DND-41 (cell line): Measurements from ENCODE around the gene TOP2B.

Source experiments
- ATAC-seq: fragments of 200-7000 bp; cut with Tn5 transposase; 3 replicates; pipeline ENCODE4 v1.9.1; 2021; ENCODE audit warnings: low read depth; ENCODE audit not compliant: insufficient read depth
- DNase-seq: peaks from one replicate; pipeline ENCODE4 v3.0.0-alpha.2; 2020
- H2AFZ ChIP-seq: 2 replicates; pipeline ENCODE4 v1.6.0; 2012; ENCODE audit warnings: low read depth, low read length
- H3K27ac ChIP-seq: 2 replicates; pipeline ENCODE4 v1.5.1; 2012; ENCODE audit warnings: low read length, inconsistent platforms
- H3K27me3 ChIP-seq: fragments of 200-600 bp; sonication (generic); 2 replicates; pipeline ENCODE4 v1.6.0; 2012; ENCODE audit warnings: low read length, mild to moderate bottlenecking, inconsistent platforms; ENCODE audit not compliant: insufficient read depth, poor library complexity
- H3K36me3 ChIP-seq: 2 replicates; pipeline ENCODE4 v1.5.1; 2012; ENCODE audit warnings: low read length, inconsistent platforms; ENCODE audit not compliant: insufficient read depth
- H3K4me1 ChIP-seq: 2 replicates; pipeline ENCODE4 v1.5.1; 2012; ENCODE audit warnings: mild to moderate bottlenecking, low read length; ENCODE audit not compliant: insufficient read depth
- H3K4me2 ChIP-seq: 2 replicates; pipeline ENCODE4 v1.6.0; 2012; ENCODE audit warnings: mild to moderate bottlenecking, moderate library complexity, low read length, inconsistent platforms; ENCODE audit not compliant: insufficient read depth
- H3K4me3 ChIP-seq, 2 experiments: fragments of 200-600 bp in 1 of 2; shearing (Covaris generic) in 1 of 2; 2 replicates each; pipeline ENCODE4 v1.5.1; 2012 to 2016; ENCODE audit warnings: inconsistent platforms in 2 of 2, low read length in 2 of 2, mild to moderate bottlenecking in 2 of 2, low read depth in 1 of 2, moderate library complexity in 1 of 2
- H3K79me2 ChIP-seq: 2 replicates; pipeline ENCODE4 v1.6.0; 2012; ENCODE audit warnings: low read length, inconsistent platforms; ENCODE audit not compliant: insufficient read depth
- H3K9ac ChIP-seq: 2 replicates; pipeline ENCODE4 v1.6.0; 2012; ENCODE audit warnings: low read depth, mild to moderate bottlenecking, inconsistent platforms, low read length, moderate library complexity
- H3K9me3 ChIP-seq: 2 replicates; pipeline ENCODE4 v1.5.1; 2012; ENCODE audit warnings: low read length, moderate library complexity, mild to moderate bottlenecking, inconsistent platforms; ENCODE audit not compliant: insufficient read depth, severe bottlenecking
- H4K20me1 ChIP-seq: 2 replicates; pipeline ENCODE4 v1.6.0; 2012; ENCODE audit warnings: low read length; ENCODE audit not compliant: insufficient read depth
- EZH2 ChIP-seq: IDR thresholded peaks from 3 replicates; pipeline ENCODE4 v1.6.1; 2012; ENCODE audit warnings: borderline replicate concordance, low read depth, mild to moderate bottlenecking, moderate library complexity, low read length, inconsistent platforms; ENCODE audit not compliant: severe bottlenecking
- TF ChIP-seq, protein P1 (sequence below): IDR thresholded peaks from 2 replicates; pipeline ENCODE4 v1.5.1; 2012; ENCODE audit warnings: borderline replicate concordance, low read length, moderate library complexity, mild to moderate bottlenecking; ENCODE audit not compliant: poor library complexity, severe bottlenecking; ENCODE audit errors: extremely low read depth

TOP2B gene

DNA sequence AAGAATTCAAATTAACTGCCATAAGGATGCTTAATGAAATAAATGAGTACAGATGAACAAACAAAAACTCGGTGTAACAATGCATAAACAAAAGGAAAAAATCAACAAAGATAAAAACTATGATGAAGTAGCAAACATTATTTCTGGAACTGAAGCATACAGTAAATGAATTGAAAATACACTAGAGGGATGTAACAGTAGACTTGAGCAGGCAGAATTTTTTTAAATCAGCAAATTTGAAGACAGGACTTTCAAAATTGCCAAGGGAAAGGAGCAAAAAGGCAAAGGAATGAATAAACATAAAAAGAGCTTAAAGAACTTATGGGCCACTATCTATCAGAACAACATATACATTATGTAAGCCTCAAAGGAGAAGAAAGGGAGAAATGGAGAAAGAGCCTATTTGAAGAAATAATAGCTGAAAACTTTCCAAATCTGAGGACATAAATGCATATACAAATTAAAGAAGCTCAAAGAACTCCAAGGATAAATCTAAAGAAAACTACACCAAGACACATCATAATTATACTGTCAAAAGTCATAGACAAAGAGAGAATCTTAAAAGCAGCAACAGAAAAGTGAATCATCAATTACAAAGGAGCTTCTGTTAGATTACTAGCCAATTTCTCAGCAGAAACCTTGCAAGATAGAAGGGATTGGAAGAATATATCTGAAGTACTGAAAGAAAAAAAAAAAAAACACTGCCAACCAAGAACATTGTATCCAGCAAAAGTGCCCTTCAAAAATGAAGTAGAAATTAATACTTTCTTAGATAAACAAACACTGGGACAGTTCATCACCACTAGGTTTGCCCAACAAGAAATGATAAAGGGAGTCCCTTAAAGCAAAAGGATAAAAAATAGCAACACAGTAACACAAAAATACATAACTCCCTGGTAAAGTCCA lies 15.5 kb downstream of the TOP2B start:
- DNase-seq: no peak
- Histone ChIP-seq H3K79me2 (peaks cover 95% of the 10 kb centered on the region), H4K20me1 (peaks cover 56% of the 10 kb centered on the region)

DNA sequence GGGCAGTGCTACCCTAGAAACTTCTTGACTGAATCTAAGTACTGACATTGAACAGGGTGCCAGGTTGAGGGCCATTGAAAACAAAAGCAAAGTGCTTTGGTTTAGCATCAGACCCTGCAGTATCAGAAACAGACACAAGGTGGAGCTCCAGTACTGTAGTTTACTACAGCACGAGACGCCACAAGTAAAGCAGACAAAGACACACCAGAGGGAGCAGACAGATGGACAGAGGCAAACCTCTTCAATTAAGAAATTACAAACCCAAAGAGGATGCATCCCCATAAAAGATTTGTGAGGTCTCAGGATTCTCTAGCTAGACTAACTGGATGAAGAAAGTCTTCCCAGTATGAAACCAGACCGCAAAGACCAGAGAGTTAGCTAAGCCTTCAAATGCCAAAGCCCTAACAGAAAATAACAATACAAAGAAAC lies 16.6 kb downstream of the TOP2B start:
- peaks cover 31% of the 10 kb centered on the region for H3K36me3 ChIP-seq
- no peak overlapping the region for H2AFZ ChIP-seq
- H3K79me2 ChIP-seq: peaks cover 95% of the 10 kb centered on the region
- peaks cover 18% of the 10 kb centered on the region for H3K9me3 ChIP-seq
- H3K27me3 ChIP-seq: no peaks in the 10 kb centered on the region
- ATAC-seq: peak; percentile 97
- H3K4me3 ChIP-seq: no peak overlapping the region
- peaks cover 49% of the 10 kb centered on the region for H4K20me1 ChIP-seq
- peak overlapping the region; percentile 40; the same call in 1 of the 2 replicates for H3K27ac ChIP-seq
- no peak overlapping the region for H3K4me2 ChIP-seq
- DNase-seq: peak; percentile 82
- H3K4me1 ChIP-seq: peaks cover 9% of the 10 kb centered on the region
- H3K9ac ChIP-seq: no peak overlapping the region
- TF ChIP-seq EZH2: no peak
- TF ChIP-seq, protein P1, sequence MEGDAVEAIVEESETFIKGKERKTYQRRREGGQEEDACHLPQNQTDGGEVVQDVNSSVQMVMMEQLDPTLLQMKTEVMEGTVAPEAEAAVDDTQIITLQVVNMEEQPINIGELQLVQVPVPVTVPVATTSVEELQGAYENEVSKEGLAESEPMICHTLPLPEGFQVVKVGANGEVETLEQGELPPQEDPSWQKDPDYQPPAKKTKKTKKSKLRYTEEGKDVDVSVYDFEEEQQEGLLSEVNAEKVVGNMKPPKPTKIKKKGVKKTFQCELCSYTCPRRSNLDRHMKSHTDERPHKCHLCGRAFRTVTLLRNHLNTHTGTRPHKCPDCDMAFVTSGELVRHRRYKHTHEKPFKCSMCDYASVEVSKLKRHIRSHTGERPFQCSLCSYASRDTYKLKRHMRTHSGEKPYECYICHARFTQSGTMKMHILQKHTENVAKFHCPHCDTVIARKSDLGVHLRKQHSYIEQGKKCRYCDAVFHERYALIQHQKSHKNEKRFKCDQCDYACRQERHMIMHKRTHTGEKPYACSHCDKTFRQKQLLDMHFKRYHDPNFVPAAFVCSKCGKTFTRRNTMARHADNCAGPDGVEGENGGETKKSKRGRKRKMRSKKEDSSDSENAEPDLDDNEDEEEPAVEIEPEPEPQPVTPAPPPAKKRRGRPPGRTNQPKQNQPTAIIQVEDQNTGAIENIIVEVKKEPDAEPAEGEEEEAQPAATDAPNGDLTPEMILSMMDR: peak; percentile 98

More for the DNA sequence above, 15.5 kb downstream of the TOP2B start:
- no peak overlapping the region for H2AFZ ChIP-seq
- peaks cover 18% of the 10 kb centered on the region for H3K9me3 ChIP-seq
- no peak for ATAC-seq
- H3K27me3 ChIP-seq: no peaks in the 10 kb centered on the region
- no peak overlapping the region for H3K9ac ChIP-seq
- no peak overlapping the region for H3K27ac ChIP-seq
- TF ChIP-seq, protein P1: no peak
- TF ChIP-seq EZH2: no peak
- peaks cover 22% of the 10 kb centered on the region for H3K36me3 ChIP-seq
- H3K4me2 ChIP-seq: no peak overlapping the region
- H3K4me3 ChIP-seq: no peak overlapping the region
- H3K4me1 ChIP-seq: peaks cover 12% of the 10 kb centered on the region

DNA sequence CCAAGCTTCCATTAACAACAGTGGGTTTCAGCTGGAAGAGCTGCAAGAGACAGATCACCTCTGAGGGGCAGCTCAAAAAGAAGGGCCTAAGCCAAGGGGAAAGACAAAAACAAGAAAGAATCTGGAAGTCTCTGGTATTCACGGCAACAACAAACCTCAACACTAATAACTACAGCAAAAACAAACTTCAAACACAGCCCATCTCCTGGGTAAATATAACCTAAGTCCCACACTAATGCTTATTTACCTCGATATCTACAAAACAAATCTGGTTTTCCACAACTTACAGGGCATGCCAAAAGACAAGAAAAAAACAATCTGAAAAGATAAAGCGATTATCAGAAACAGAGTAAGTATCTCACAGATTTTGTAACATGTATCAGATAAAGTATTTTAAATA lies 29.7 kb downstream of the TOP2B start:
- H3K4me1 ChIP-seq: no peaks in the 10 kb centered on the region
- ATAC-seq (no peak), DNase-seq (no peak)
- TF ChIP-seq, protein P1: no peak
- TF ChIP-seq EZH2: no peak
- H3K9me3 ChIP-seq: no peaks in the 10 kb centered on the region
- no peak overlapping the region for H3K27ac ChIP-seq
- peaks cover 4% of the 10 kb centered on the region for H4K20me1 ChIP-seq
- no peaks in the 10 kb centered on the region for H3K27me3 ChIP-seq
- no peak overlapping the region for H3K9ac ChIP-seq
- no peak overlapping the region for H2AFZ ChIP-seq
- H3K4me3 ChIP-seq: no peak overlapping the region
- peaks cover 7% of the 10 kb centered on the region; the same call in 1 of the 2 replicates for H3K79me2 ChIP-seq
- no peak overlapping the region for H3K4me2 ChIP-seq
- H3K36me3 ChIP-seq: peaks cover 91% of the 10 kb centered on the region
